Stimulated activated naive CD8-positive, alpha-beta T cell treated with anti-CD3 and anti-CD28 coated beads, Interleukin-15, amount 100 ng/mL, for 72 hours (primary cell): ENCODE measurements around the gene CRYBB1.
A peak's percentile ranks its signal among the peaks of the same experiment; 100 is the strongest.

Experiments used
- ATAC-seq: fragments of 150-1000 bp; cut with Tn5 transposase; 2 replicates; pipeline ENCODE4 v1.10.0; 2021; ENCODE audit warnings: mild to moderate bottlenecking, moderate library complexity
- DNase-seq, 2 donors: peaks; one replicate each; pipeline ENCODE4 v3.0.0; 2021 to 2022
- H3K27ac Mint-ChIP-seq, 2 donors: one replicate each; pipeline ENCODE4 v1.8.0; 2022; ENCODE audit warnings: mild to moderate bottlenecking in 2 of 2, mixed read lengths in 2 of 2, moderate library complexity in 2 of 2
- H3K27me3 Mint-ChIP-seq: one replicate; pipeline ENCODE4 v1.8.0; 2022; ENCODE audit warnings: mixed read lengths
- H3K4me1 Mint-ChIP-seq: one replicate; pipeline ENCODE4 v1.8.0; 2022; ENCODE audit warnings: mild to moderate bottlenecking, mixed read lengths
- H3K4me3 Mint-ChIP-seq, 2 donors: one replicate each; pipeline ENCODE4 v1.8.0; 2022; ENCODE audit warnings: mild to moderate bottlenecking in 2 of 2, mixed read lengths in 2 of 2, moderate library complexity in 1 of 2
- H3K9me3 Mint-ChIP-seq, 2 donors: one replicate each; pipeline ENCODE4 v1.8.0; 2022; ENCODE audit warnings: mixed read lengths in 2 of 2

Gene CRYBB1

DNA sequence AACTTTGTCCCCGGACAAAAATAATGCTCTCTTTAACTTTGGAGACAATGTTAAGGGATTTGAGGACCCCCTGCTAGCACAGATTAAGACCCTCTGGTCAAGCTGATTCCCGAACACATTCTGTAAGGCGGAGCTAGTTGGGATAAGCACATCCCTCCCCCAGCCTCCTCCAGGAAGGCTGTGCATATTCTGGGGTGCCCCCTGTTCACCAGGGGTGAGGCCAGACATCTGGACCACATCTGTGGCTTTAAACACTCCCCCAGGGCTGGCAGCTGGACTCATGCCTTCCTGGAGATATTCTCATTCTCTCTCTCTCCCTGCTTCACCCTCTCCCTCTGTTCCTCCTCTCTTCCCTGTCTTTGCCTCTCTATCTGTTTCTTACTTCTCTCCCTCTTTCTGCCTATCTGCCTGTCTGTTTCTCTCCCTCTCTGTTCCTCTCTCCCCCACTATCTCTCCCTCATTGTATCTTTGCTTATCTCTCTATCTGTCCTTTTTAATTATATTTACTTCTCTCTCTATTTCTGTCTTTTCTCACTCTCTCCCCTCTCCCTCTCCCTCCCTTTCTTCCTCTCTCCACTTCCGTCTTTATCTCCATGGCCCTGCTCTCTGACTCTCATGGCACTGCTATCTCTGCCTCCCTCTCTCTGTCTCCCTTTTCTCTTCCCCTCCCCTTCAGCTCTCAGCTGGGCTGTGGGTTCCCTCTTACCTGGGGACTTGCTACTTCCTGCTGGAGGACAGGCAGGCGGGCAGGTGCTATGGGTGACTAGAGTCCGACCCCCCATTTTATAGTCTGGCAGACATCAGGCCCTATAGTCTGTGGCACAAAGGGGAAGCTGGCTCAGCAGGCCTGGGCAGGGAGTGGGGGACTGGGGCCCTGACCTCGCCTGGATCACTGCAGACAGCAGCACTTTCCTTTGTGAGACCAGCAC lies at the start of gene CRYBB1:
Gene CRYBB1, minus strand, starts transcription at position 757 of the 929 bp plus-strand sequence. CDS start 1,708 bp downstream, outside the sequence.
- no peak for DNase-seq
- H3K4me3 Mint-ChIP-seq: no peak within 1 kb of the TSS
- ATAC-seq: no peak
- peak within 1 kb of the TSS in 1 of 2 donors; percentile 82 for H3K27ac Mint-ChIP-seq
- peaks cover 45% of the 10 kb centered on the region for H3K4me1 Mint-ChIP-seq
- H3K9me3 Mint-ChIP-seq: no peaks in the 10 kb centered on the region
- H3K27me3 Mint-ChIP-seq: no peaks in the 10 kb centered on the region

DNA sequence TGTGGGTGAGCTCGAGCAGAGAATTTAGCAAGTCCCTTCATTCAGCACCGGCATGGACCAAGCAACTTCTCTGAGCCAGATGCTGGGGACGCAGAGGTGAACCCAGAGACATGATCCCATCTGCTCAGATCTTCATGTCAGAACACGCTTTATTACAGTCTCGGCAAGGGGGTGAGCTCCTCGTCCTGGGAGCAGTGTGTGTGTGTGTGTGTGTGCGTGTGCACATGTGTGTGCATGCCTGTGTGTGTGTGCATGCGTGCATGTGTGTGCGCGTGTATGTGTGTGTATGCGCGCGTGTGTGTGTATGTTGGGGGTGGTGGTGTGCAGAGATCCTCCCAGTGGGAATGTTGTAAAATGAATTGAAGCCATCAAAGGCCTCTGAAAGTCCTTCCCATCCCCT lies 49.3 kb upstream of the CRYBB1 start:
- H3K27me3 Mint-ChIP-seq: no peaks in the 10 kb centered on the region
- no peak for ATAC-seq
- no peak overlapping the region for H3K4me3 Mint-ChIP-seq
- no peak overlapping the region for H3K27ac Mint-ChIP-seq
- peaks cover 76% of the 10 kb centered on the region for H3K4me1 Mint-ChIP-seq
- H3K9me3 Mint-ChIP-seq: no peaks in the 10 kb centered on the region
- no peak for DNase-seq

DNA sequence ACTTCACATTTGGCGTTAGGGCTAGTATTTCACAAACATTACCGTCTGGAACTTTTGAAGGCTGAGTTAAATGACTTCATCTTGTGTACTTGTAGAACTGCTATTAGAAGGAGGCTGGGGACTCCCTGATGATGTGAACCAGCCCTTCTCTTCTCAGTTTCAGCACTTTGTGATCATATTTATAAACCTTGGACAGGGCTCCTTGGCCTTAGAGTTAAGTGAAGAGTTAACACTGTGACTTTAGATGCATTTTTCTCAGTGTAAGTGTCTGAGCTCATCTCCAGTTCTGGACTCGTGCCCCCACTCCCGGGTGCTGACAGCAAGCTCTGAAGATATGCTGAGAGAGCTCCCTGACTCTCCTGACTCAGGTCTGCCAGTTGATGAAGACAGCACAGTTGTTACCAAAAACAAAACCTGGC lies 48.0 kb upstream of the CRYBB1 start:
- Mint-ChIP-seq H3K9me3 (no peaks in the 10 kb centered on the region), H3K4me1 (peaks cover 69% of the 10 kb centered on the region), H3K27me3 (no peaks in the 10 kb centered on the region), H3K27ac (peak overlapping the region in 1 of 2 donors; percentile 85), H3K4me3 (peak overlapping the region; percentile 83 to 85)
- no peak for DNase-seq
- peak; percentile 57 for ATAC-seq

DNA sequence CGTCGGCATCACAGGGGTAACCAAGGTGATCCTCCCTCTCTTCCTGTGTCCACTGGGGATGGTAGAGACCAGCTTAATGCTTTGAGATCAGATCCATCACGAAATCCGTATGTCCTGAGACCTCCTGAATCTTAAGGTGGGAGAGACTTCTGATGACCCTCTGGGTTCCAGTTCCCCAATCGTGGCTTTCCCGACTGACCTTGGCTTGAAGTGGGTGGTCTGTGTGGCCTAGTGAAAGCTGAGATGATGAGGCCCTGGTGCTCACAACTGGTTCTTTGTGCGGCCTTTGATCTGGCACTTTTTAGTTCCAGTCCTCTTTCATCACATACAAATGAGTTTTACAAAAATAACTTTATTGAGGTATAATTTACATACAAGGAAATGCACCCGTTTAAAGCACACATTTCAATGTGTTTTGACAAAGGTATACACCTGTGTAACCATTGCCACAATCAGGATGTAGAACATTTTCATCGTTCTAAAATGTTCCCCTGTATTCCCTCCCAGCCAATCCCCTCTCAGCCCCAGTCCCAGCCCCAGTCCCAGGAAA lies 45.6 kb upstream of the CRYBB1 start:
- Mint-ChIP-seq H3K27ac (no peak overlapping the region), H3K4me3 (no peak overlapping the region), H3K4me1 (peaks cover 59% of the 10 kb centered on the region), H3K9me3 (no peaks in the 10 kb centered on the region), H3K27me3 (no peaks in the 10 kb centered on the region)
- DNase-seq (no peak), ATAC-seq (no peak)

DNA sequence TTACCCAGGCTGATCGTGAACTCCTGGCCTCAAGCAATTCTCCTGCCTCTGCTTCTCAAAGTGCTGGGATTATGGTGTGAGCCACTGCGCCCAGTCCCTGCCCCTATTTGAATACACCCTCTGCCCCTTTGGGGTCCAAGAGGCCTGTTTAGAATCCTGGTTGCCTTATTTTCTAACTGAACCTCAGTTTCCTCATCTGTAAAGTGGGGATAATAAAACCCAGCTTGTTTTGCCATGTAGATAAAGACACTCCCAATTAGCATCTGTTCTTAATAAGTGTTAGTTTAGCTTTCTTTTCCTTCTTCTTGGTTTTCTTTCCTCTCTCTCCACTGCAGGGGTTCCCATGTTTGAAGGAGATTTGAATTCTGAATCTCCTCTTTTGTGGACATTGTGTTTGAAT lies 44.3 kb upstream of the CRYBB1 start:
- Mint-ChIP-seq H3K27ac (no peak overlapping the region), H3K9me3 (no peaks in the 10 kb centered on the region), H3K27me3 (peaks cover 6% of the 10 kb centered on the region), H3K4me1 (peaks cover 65% of the 10 kb centered on the region), H3K4me3 (no peak overlapping the region)
- no peak for DNase-seq
- ATAC-seq: no peak

DNA sequence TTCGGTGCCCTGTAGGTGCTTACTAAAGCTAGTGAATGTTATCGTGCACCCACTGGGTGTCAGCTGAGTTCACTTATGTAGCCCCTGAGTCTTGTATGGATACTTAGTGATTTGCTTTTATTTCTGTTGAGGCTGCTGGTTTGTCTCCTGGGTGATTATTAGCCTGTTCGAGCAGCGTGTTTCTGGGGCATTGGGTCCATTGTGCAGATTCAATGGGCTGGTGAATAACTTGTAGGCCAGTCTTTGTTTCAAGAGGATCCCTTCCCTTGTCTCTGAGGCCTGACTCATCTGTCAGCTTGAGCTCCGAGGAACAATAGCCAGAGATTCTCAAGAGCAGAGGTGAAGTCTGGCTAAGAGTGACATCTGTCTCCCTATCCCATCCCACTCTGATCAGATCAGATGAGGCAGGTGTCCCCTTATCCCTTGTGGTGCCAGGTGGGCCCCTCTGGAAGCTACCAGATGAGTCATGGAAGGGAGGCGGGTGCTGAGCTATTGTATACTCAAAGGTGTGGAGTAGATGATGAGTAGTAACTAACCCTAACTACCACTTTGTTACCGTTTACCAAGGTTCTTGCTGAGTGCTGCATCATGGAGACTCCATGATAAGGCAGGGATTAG lies 43.2 kb upstream of the CRYBB1 start:
- Mint-ChIP-seq H3K4me1 (peaks cover 61% of the 10 kb centered on the region), H3K9me3 (no peaks in the 10 kb centered on the region), H3K27me3 (peaks cover 10% of the 10 kb centered on the region), H3K4me3 (no peak overlapping the region), H3K27ac (no peak overlapping the region)
- DNase-seq (no peak), ATAC-seq (no peak)

DNA sequence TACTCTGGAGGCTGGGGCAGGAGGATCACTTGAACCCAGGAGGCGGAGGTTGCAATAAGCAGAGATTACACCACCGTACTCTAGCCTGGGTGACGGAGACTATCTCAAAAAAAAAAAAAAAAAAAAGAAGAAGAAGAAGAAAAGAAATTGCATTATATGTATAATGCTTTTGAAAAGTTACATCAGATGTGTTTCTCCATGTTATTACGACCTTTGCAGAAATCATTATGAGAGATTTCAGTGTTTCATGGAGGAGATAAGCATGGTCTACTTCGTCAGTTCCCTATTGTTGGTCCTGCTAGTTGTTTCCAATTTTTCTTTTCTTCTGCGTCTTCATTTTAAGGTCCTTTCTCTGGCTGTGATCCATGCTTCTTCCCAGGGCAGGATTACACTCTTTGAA lies 42.5 kb upstream of the CRYBB1 start:
- DNase-seq (no peak), ATAC-seq (no peak)
- H3K27ac Mint-ChIP-seq: no peak overlapping the region
- H3K9me3 Mint-ChIP-seq: no peaks in the 10 kb centered on the region
- peaks cover 10% of the 10 kb centered on the region for H3K27me3 Mint-ChIP-seq
- peaks cover 54% of the 10 kb centered on the region for H3K4me1 Mint-ChIP-seq
- no peak overlapping the region for H3K4me3 Mint-ChIP-seq

DNA sequence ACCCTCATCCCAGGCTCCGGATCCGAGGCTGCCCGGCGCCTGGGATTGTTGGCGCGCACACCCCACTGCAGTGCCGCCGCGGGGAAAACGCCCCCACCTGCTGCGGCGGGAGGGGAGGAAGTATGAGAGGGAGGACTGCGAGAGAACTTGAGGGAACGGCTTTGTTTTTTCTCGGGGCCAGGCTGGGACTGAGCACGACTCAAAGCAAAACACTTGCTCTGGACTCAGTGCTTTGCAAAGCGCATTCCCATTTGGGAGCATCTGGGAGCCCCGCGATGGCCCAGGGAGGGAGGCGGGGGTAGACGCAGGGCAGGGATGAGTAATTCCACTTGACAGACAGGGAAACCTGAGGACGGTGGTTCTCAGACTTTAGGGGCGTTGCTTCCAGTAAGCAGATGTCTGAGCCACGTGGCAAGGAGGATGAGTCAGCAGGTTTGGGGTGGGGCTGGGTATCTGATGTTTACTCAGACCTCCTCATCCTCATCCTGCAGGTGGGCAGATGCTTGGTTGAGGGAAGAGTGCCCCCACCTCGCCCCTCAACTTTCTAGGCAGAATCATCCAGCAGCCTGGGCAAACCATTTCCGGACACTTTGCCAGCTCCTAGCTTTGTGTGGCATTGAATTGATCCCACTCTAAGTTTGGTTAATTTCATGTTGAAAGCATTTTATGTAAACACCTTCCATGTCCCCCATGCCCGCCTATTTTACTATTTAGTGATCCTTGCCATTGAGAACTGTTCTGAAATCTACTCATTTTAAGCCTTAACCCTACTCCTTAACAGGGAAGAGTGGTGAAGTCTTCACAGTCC lies 41.0 kb upstream of the CRYBB1 start:
- H3K27me3 Mint-ChIP-seq: peaks cover 10% of the 10 kb centered on the region
- DNase-seq: peak; percentile 50 to 79
- peak overlapping the region; percentile 91 for H3K4me3 Mint-ChIP-seq
- peaks cover 39% of the 10 kb centered on the region for H3K4me1 Mint-ChIP-seq
- H3K9me3 Mint-ChIP-seq: no peaks in the 10 kb centered on the region
- peak; percentile 88 for ATAC-seq
- H3K27ac Mint-ChIP-seq: peak overlapping the region in 1 of 2 donors; percentile 59

DNA sequence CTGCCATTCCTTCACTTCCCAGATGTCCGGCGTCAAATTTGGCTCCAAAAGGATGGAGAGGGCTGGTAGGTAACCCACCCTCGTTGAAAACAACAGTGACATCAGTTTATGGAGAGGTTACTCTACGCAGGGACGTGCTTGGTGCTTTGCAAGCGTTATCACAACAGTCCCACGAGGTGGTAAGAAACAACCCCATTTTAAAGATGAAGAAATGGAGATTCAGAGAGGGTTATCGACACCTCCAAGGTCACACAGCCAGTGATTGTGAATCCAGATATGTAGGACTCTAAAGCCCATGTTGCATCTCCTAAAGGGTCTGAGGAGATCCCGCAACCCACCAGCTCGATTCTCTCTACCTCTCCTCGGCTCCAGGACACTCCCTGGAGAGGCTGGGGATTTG lies 40.3 kb upstream of the CRYBB1 start:
- DNase-seq (no peak), ATAC-seq (peak; percentile 63)
- peak overlapping the region; percentile 91 for H3K4me3 Mint-ChIP-seq
- H3K27ac Mint-ChIP-seq: peak overlapping the region in 1 of 2 donors; percentile 85
- peaks cover 37% of the 10 kb centered on the region for H3K4me1 Mint-ChIP-seq
- H3K27me3 Mint-ChIP-seq: peaks cover 10% of the 10 kb centered on the region
- H3K9me3 Mint-ChIP-seq: no peaks in the 10 kb centered on the region

DNA sequence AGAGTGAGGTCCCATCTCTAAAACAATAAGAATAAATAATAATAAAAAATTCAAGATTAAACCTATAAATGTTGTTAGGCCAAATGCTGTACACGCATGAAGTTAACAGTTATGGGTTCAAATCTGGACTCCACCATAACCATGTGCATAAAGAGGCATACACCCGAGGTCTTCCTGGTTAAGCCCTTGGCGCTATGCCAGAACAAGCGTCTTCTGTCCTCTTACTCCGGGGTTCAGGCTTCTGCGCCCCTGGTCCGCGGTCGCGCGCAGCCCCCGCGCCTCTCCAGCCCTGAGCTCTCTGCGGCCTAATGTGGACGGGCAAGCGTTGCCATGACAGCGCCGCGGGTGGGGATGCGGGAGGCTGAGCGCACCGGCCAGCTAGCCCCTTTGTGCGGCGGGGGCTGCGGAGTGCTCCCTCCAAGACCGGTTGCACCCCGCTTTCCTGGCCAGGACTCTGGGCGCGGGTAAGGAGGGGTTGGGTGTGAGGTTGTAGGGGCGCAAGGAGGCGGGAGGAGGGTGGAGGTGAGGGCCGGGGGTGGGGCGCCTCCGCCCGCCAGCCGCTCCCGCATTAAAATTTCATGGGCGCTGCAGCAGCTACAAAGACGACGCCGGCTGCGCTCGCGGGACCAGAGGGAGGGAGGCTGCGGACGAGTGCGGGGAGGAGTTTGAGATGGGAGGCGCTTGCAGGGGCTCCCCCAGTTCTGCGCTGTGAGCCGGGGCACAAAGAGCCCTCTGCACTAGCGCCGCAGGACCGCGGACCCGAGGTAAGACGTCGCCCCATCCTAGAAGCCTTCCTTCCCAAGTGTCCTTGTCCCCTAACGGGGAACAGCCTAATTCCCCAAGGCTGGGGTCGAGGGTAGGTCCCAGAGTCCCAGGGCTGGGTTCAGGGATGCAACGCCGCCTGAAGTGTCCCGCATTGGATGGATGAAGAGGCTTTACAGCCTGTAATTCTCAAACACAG lies 39.3 kb upstream of the CRYBB1 start, which contains the start of gene MIAT:
Gene MIAT, plus strand, starts transcription at position 698 of the 961 bp plus-strand sequence.
- Mint-ChIP-seq H3K4me3 (peak within 1 kb of the TSS; percentile 91), H3K27ac (peak within 1 kb of the TSS; percentile 58 to 85), H3K9me3 (no peaks in the 10 kb centered on the region), H3K27me3 (peaks cover 10% of the 10 kb centered on the region), H3K4me1 (peaks cover 37% of the 10 kb centered on the region)
- peak; percentile 72 to 73 for DNase-seq
- peak; percentile 87 for ATAC-seq

DNA sequence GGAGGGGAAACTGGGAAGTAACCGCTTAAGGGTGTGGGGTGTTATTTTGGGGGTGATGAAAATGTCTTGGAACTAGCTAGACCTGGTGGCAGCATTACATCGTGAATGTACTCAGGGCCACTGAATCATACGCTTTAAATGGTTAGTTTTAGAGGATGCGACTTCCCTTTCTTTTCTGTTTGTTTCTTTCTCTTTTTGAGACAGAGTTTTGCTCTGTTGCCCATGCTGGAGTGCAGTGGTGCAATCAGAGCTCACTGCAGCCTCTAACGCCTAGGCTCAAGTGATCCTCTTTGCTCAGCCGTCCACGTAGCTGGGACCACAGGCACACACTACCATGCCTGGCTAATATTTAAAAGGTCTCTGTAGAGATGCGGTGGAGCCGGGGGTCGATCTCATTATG lies 34.0 kb upstream of the CRYBB1 start:
- ATAC-seq: no peak
- Mint-ChIP-seq H3K27ac (no peak overlapping the region), H3K9me3 (no peaks in the 10 kb centered on the region), H3K4me3 (no peak overlapping the region), H3K4me1 (peaks cover 43% of the 10 kb centered on the region), H3K27me3 (peaks cover under 1% of the 10 kb centered on the region)
- DNase-seq: no peak

DNA sequence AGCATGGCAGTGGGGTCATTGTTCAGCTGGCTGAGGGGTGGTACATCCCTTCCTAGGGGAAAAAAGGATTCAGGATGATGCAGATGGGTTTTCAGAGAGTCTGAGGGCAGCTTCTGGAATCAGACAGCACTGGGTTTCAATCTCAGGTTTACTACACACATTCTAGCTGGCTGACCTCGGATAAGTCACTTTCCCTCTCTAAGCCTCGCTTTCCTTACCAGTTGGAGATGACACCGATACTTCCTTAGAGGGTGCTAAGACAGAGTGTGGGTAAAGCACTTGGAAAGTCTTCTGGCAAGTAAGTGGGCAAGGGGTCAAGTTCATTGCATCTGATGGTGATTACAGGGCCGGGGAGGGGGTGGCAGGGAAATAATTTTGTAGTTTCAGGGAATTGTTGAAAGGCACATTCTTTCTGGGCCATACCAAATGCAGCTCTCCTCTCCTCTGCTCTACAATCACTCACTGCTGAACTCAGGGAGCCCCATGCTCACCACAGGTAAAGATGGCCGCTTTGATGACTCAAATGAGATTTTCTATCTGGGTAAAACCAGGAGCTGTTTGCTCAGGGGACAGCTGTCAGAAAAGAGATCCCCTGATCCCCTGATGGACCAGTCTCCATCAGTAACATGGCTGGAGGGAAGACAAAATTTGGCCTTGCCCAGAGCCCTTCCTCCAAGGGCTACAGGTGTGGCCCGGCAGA lies 33.0 kb upstream of the CRYBB1 start:
- Mint-ChIP-seq H3K27ac (no peak overlapping the region), H3K27me3 (no peaks in the 10 kb centered on the region), H3K4me3 (no peak overlapping the region), H3K4me1 (peaks cover 52% of the 10 kb centered on the region), H3K9me3 (no peaks in the 10 kb centered on the region)
- ATAC-seq (peak; percentile 73), DNase-seq (no peak)

DNA sequence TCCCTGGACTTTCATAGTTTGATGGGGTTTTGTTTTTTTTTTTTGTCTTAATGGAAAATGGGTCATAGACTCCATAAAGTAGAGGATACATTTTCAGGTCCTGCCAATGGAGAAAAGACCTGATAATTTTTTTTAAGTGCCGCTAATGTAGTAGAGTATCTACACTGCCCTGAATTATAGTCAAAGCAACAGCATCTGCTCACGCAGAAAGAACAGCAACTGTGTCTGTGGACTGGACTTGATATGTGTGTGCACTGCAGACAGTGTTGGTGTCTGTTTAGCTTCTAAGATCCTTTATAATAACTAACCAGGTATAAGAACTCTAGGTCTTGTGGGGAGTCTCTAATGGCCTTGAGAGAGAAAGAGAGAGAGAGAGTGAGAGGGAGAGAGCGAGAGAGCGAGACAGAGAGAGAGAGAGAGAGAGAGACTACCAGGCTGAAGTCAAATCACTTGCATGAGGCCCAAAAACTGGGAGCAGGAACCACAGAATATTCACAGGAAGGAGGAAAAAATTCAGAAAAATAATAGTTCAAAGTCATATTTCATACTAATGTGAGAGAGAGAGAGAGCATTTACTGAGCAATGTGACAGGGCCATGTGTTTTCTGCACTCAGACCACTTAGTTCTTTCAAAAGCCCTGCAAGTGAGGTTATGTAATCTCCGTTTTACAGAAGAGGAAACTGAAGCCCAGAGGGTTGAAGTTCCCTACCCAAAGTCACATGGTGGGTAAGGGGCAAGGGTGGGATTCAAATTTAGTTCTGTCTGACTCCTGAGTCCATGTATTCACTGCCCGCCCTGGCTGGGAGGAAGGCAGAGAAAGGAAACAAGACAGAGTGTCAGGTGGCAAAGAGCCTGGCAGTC lies 30.9 kb upstream of the CRYBB1 start:
- Mint-ChIP-seq H3K27ac (peak overlapping the region; percentile 3 to 55), H3K9me3 (no peaks in the 10 kb centered on the region), H3K4me1 (peaks cover 73% of the 10 kb centered on the region), H3K27me3 (no peaks in the 10 kb centered on the region), H3K4me3 (peak overlapping the region; percentile 79 to 92)
- no peak for ATAC-seq
- DNase-seq: no peak
